Stimulated activated CD4-positive, alpha-beta T cell treated with anti-CD3 and anti-CD28 coated beads, TNF-alpha, amount 100 ng/mL, for 48 hours (primary cell): ENCODE results near the gene RPH3AL.

ENCODE experiments used
- DNase-seq, 3 donors: peaks; one replicate each; pipeline ENCODE4 v3.0.0-alpha.2; 2020; ENCODE audit warnings: low read depth in 3 of 3

RPH3AL gene

GRCh38 chr17:353213-353837, 718 bp upstream of the RPH3AL start:
- no peak for DNase-seq

DNA sequence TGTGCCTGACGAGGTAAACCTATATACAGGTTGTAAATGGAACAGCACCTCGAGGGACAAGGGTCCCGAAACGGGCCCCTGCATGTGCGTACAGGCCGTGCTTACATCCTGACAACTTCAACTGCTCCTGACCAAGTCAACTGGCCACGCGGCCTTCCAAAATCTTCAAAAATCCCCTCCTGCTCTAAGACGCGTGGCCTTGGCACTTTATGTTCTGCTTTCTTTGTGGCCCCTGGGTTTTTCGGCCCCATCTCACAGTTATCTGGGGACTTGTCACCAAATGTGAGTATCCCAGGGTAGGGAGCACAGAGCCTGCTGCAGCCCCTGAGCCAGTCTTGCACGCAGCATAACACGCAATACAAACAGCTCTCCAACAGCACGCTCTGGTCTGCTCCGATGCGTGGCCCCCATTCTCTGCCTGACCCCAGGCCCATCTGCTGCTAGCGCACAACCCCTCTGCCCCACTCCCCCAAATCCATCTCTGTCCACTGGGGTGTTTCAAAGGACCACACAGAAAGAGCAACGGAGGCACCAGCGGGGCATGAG, 659 bp downstream of the RPH3AL start:
- DNase-seq = no peak

DNA sequence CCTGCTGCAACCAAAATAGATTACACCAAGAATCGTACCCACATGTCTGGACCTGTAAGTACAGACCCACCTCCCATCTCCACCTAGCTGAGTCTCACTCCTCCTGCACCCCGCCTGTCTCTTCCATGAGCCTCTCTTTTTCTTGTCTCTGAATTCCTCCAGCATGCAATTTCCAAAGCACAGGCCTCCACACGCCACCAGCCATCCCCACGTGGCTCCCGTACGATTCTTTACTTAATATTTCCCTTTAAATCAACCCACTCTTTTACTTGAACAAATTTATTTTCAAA, 1.2 kb downstream of the RPH3AL start:
- DNase-seq = no peak

DNA sequence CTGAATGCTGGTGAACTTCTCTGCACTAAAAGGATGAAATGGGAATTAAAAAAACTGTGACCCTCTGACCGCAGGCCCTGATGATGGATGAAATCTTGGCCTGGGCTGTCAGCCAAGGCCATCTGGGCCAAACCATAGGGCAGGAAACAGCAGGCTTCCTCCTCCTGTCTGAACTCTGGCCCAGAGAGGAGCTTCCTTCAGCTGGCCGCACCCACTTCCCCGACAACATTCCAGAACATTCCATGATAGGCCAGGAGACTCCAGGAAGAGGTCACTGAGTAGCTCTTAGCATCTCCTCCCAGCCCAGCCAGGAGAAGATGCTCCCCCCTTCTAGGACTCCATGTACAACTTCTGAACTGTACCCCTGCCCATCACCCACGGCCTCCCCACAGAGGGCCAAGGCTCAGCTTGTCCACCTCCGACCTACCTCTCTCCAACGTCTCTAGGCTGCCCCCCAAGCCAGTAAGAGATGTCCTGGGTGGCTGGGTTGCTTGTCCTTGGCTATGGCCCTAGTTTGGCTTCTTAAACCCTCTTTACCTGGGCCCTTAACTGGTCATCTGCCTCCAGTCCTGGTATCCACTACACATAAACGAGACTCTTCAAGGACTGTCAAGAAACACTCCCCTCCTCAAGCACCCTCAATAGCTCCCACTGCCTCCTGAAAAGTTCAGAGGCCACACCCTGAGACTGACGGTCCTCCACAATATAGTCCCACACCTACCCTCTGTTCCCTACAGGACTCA, 1.7 kb downstream of the RPH3AL start:
- DNase-seq = no peak

GRCh38 chr17:349666-350065, 2.9 kb downstream of the RPH3AL start:
- DNase-seq = no peak

DNA sequence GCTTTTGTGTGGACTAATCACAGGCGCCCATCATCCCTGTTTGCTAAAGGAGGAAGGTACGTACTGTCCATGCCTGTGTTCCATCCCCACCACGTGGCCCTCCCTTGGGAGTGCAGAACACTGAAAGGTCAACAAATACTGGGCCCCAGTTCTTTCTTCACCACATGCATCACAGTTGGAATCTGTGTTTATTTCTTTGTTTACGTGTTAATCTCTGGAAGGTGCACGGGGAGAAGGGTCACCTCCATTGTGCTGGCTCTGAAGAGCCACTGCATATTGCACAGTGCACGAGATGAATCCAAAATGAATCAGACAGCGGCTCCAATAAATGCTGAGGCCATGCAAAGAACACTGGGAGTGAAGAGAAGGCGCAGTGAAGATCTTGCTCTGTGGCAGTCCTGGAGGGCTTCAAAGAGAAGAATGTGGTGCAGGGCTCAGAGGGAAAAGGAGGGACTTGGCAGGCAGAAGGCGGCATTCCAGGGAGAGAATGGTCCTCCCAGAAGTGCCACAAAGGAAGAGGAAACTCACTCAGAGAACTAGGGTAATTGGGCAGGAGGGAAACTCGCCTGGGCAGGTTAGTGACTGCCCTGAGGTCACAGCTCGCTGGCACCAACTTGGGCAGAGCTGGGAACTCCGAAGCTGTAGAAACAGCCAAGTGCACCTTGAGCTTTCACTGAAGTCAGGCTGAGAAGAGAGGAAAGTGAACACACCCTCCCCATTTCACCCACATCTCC, 3.7 kb downstream of the RPH3AL start:
- DNase-seq = no peak

DNA sequence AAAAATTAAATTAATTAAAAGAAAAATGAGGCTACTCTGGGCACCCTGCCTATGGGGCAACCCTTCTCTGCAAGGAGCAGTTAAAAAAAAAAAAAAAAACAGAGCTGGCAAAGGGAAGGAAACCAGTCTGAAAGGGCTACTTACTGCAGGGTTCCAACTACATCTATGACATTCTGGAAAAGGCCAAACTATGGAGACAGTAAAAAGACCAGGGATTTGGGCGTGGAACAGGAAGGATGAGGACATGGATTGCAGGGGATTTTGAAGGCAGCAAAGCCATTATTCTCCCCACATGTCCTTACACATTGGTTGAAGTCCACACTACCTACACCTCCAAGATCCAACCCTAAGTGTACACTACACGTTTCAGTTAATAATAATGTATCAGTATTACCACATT, 4.6 kb downstream of the RPH3AL start:
- no peak for DNase-seq

DNA sequence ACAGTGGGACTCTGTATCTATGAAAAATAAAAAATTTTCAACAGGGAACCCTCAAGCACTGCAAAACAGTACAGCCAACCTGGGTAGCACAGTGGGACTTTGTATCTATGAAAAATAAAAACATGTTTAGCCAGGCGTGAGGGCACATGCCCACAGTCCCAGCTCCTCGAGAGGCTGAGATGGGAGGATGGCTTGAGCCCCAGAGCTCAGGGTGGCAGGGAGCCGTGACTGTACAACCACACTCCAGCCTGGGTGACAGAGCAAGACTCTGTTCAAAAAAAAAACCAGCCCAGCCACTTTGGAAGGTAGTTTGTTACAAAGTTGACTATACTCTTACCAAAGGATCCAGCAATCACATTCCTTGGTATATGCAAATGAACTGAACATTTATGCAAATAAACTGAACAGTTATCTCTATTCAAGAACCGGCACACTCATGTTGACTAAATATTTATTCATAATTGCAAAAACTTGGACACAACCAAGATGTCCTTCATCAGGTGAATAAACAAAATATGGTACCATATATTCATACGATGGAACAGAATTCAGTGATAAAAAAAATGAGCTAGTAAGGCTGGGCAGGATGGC, 5.2 kb downstream of the RPH3AL start:
- no peak for DNase-seq

DNA sequence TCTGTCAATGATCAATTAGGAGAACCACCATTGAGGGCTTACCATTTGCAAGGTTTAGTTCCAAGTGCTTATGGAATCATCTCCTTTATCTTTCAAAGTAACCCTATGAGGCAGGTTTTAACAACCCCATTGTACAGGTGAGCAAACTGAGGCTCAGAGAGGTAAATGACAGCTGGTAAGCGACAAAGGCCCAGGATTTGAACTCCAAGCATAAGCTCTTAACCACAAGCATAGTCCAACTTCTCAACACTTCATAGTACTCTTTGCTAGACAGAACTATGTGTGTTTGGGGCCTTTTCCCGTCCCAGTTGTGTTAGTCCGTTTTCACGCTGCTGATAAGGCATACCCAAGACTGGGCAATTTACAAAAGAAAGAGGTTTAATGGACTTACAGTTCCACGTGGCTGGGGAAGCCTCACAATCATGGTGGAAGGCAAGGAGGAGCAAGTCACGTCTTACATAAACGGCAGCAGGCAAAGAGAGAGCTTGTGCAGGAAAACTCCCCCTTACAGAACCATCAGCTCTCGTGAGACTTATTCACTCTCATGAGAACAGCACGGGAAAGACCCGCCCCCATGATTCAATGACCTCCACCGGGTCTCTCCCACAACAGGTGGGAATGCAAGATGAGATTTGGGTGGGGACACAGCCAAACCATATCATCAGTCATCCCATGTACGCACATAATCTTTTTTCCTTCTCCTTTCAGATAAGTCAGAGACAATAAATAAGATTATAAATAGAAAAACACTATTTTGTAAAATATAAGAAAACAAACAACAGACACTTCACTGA, 6.4 kb downstream of the RPH3AL start:
- DNase-seq = no peak

DNA sequence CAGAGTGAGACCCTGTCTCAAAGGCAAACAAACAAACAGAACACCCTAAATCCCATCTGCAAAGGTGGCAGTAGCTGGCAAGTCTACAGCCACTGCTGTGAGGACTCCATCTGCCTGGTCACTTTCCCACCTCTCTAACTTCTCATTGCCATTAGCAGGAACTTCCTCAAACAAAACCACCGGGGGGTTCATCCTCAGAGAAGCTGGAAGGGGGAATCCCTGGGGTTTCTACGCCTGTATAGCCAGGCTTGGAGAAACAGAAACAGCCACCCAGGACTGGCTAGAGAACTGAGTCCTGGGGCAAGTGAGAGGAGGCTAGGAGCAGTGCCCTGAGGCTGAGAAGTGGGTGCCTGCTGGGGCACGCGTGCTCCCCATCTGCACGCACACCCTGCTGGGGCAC, 7.3 kb downstream of the RPH3AL start:
- DNase-seq = no peak

- no peak for DNase-seq
Measured at GRCh38 chr17:343875-344752, 8.5 kb downstream of the RPH3AL start.

- no peak for DNase-seq
Measured at GRCh38 chr17:343211-343610, 9.4 kb downstream of the RPH3AL start.

- no peak for DNase-seq
Measured at GRCh38 chr17:340074-340473, 12.5 kb downstream of the RPH3AL start.

- no peak for DNase-seq
Measured at GRCh38 chr17:339193-340061, 13.2 kb downstream of the RPH3AL start.

DNA sequence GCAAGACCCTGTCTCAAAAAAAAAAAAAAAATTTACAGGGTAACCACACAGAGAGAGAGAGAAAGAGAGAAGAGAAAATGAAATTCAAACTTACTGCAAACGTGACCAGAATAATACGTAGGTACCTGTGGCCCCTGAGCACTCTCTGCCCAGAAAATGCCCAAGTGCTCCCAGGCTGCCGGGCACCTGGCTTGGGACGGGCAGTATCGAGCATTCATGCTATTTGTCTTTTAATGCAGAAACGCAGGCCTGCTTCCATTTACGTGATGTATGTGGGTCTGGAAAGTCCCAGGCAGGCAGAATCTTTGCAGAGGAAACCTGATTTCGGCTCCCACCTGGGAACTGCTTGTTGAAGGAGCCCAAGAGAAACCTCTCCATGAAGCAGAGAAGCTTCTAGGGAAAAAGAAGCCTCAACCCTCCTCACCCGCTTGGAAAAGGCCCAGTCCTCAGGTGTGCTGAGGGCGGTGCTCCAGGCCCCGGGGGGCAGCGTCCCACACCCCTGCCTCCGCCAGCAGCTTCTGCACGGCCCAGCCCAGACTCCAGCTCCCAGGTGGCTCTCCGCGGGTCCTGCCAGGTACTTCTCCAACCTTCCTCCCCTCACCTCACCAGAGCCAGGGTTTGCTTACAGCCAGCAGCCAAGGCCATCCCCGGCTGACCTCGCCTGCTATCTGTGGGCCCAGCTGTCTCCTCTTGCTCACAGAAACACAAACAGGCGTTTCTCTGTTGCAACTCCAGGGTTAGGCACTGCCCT, 14.0 kb downstream of the RPH3AL start:
- no peak for DNase-seq

DNA sequence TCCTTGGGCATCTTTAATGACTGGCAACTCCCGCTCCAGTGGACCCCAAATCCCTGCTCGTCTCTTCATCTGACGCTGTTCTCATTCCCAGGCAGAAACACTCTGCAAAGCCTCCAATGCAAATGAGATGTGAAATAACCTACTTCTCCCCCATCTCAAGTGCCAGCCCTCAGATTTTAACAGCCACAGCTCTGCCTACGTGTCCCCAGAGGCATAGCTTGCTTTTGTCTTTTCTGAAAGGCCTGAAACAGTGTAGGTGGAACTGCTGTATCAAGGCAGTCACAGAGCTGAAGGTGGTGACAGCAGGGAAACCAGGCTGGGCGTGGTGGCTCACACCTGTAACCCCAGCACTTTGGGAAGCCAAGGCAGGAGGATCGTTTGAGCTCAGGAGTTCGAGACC, 14.7 kb downstream of the RPH3AL start:
- no peak for DNase-seq

GRCh38 chr17:337453-337852, 15.2 kb downstream of the RPH3AL start:
- no peak for DNase-seq

GRCh38 chr17:337022-337420, 15.6 kb downstream of the RPH3AL start:
- no peak for DNase-seq
